Stomach (tissue), 4 donors: ENCODE measurements around the gene BTF3.

ENCODE experiments used
- CTCF ChIP-seq, 7 experiments: fragments of 450-650 bp in 4 of 7; fragments of 200-600 bp in 3 of 7; sonication (generic) in 3 of 7; IDR thresholded peaks; one replicate each; pipeline ENCODE4 v1.5.1; 2016 to 2019; ENCODE audit warnings: antibody characterized with exemption in 7 of 7, control low read depth in 2 of 7, mild to moderate bottlenecking in 1 of 7
- EP300 ChIP-seq: sonication (generic); formaldehyde crosslinking; IDR thresholded peaks from one replicate; pipeline ENCODE4 v1.6.1; 2017; ENCODE audit warnings: antibody characterized with exemption
- POLR2A ChIP-seq, 4 donors: fragments of 450-650 bp; IDR thresholded peaks; one replicate each; pipeline ENCODE4 v1.6.1; 2016; ENCODE audit warnings: antibody characterized with exemption in 4 of 4, control low read depth in 2 of 4, mild to moderate bottlenecking in 1 of 4, moderate library complexity in 1 of 4
- POLR2AphosphoS5 ChIP-seq, 3 donors: sonication (generic); formaldehyde crosslinking; IDR thresholded peaks; one replicate each; pipeline ENCODE4 v1.6.1; 2016; ENCODE audit warnings: antibody characterized with exemption in 3 of 3

GRCh38 chr5:73483676-73484075 is 14.6 kb upstream of the BTF3 start:
- no peak for TF ChIP-seq EP300
- no peak for TF ChIP-seq POLR2A (IDR thresholded peaks at IDR 0.05)
- no peak for TF ChIP-seq CTCF (IDR thresholded peaks at IDR 0.05)
- no peak for TF ChIP-seq POLR2AphosphoS5 (IDR thresholded peaks at IDR 0.05)
